ENCODE results near the gene DUSP15.
"Not testable (repeated sequence)": the region's sequence is repeated elsewhere in the genome, so short reads cannot be mapped to it uniquely, and the experiment has no call there.

DUSP15 gene

GRCh38 chr20:31837896-31838397 lies 32.4 kb downstream of the DUSP15 start:
- DNase-seq, result no peak

- DNase-seq, result no peak
Measured at GRCh38 chr20:31836853-31837608, 33.3 kb downstream of the DUSP15 start.

- peak in 1 of 2 donors; percentile 7 for DNase-seq
Measured at GRCh38 chr20:31835977-31836852, 34.1 kb downstream of the DUSP15 start.

GRCh38 chr20:31835554-31835953 lies 34.8 kb downstream of the DUSP15 start:
- no peak for DNase-seq

DNA sequence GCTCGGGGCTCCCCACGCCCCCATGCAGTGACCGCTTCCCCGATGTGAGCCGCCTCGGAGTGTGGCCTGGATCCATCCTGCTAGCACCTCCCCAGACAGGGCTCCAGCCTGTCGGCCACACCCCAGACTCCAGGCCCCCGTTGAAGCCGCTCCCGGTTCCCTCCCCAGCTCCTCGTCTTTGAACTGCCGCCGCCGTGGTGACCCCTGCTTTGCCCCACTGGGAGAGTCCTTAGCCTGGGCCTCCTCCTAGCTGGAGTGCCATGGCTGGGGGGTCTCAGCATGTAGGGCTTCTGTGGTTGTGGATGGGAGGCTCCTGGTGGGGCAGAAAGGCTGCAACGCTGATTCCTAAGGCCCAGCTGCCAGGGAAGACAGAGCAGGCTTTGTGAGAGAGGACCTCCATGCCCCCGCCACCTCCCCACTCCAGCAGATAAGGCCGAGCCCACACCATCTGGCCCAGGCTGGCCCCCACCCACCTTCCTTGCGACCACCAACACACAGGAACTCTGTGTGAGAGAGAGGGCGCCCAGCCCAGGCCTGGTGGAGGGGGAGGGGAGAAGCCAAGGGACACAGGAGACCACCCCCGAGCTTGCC lies 36.3 kb downstream of the DUSP15 start:
- DNase-seq, result no peak

- peak; percentile 64 to 75 for DNase-seq
Measured at GRCh38 chr20:31833130-31833930, 37.0 kb downstream of the DUSP15 start.

- DNase-seq, result no peak
Measured at GRCh38 chr20:31831771-31832306, 38.5 kb downstream of the DUSP15 start.

- DNase-seq, result no peak
Measured at GRCh38 chr20:31831211-31831610, 39.1 kb downstream of the DUSP15 start.

DNA sequence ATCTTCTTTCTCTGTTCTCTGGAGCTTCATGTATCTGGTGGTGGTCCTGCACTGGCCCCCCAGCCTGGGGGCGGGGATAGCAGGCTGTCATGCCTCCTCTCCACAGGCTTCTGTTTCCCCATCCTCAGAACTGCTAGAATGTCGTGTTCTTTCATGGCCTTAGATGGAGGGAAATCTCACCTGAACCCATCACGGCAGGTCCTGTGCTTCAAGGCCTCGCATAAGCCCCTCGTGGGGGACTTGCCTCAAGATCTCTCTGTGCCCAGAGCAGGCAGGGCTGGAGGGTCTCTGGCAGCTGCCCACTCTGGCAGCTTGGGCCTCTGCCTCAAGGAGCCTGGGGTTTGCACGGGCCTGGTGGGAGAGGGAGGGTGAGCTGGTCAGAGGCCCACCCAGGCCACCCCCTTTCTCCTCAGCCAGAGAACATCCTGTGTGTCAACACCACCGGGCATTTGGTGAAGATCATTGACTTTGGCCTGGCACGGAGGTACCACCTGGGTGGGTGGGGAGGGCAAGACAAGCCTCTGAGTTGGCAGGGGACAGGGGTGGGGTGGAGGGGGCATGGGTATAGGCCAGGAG lies 39.8 kb downstream of the DUSP15 start:
- DNase-seq, result no peak

- no peak for DNase-seq
Measured at GRCh38 chr20:31829731-31830130, 40.6 kb downstream of the DUSP15 start.

GRCh38 chr20:31828016-31828415 lies 42.3 kb downstream of the DUSP15 start:
- not testable (repeated sequence) for DNase-seq

DNA sequence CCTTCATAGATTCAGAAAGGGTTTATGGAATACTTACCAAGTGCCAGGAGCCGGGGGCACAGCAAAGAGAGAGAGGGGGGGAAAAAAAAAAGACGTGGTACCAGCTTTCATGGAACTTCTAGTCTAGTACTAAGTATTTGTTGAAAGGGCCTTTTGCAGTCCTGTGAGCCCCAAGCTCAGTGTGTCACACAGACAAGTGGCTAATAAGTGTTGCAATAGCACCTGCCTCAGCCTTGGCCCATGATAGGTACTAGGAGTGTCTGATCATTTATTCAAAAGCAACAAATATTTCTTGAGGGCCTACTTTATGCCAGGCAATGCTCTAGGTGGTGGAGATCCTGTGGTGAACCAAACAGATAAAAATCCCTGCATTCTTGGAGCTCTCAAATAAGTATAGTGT lies 43.3 kb downstream of the DUSP15 start:
- DNase-seq, result no peak

GRCh38 chr20:31826074-31826473 lies 44.3 kb downstream of the DUSP15 start:
- DNase-seq, result no peak

DNA sequence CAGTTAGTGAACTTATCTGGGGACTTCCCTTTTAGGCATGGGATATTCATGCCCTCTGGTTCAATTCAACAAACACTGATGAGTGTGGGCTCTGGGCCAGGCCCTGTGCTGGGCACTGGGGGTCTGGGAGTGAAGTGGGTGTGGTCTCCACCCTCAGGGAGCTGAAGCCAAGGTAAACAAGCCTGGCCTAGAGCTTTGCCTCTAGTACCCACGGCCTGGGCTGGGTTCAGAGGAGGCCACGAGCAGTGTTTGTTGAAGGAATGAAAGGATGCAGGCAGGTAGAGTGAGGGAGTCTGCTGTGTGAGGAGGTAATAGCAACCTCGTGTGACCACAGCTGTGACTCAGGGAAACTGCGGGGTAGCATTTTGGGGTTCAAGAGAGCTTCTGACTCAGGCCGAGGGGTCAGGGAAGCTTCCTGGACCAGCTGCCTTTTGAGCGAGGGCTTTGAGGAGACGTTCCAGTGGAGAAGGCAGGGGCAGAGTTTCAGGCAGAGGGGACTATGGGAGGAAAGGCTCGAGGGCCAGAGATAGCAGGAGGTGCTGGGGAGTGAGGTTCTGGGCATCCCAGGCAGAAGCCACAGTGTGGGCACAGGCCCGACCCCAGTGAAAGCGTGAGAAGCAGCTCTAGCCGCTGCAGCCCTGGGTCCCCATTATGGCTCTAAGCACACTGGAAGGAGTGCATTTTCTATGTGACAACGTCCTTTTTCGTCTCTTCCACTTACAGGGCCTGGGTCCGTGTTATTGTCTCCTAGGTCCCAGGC lies 45.6 kb downstream of the DUSP15 start:
- no peak for DNase-seq

- no peak for DNase-seq
Measured at GRCh38 chr20:31824125-31824485, 46.2 kb downstream of the DUSP15 start.

- no peak for DNase-seq
Measured at GRCh38 chr20:31823360-31824124, 46.8 kb downstream of the DUSP15 start.

GRCh38 chr20:31822421-31823330 lies 47.7 kb downstream of the DUSP15 start:
- DNase-seq, result peak; percentile 70 to 80

DNA sequence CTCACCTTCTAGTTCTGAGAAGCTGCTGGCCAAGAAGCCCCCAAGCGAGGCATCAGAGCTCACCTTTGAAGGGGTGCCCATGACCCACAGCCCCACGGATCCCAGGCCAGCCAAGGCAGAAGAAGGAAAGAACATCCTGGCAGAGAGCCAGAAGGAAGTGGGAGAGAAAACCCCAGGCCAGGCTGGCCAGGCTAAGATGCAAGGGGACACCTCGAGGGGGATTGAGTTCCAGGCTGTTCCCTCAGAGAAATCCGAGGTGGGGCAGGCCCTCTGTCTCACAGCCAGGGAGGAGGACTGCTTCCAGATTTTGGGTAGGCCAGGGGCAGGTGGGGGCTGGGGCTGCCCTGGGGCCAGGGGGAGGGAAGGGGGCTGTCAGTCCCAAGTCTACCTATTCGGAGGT lies 48.9 kb downstream of the DUSP15 start:
- DNase-seq, result no peak

DNA sequence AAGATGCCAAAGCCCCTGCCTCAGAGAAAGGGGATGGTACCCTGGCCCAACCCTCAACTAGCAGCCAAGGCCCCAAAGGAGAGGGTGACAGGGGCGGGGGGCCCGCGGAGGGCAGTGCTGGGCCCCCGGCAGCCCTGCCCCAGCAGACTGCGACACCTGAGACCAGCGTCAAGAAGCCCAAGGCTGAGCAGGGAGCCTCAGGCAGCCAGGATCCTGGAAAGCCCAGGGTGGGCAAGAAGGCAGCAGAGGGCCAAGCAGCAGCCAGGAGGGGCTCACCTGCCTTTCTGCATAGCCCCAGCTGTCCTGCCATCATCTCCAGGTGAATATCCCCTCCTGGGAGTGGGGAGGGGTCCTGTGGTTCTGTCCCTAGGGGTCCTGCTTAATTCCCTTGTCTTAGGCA lies 50.1 kb downstream of the DUSP15 start:
- DNase-seq, result no peak

Measured in stimulated activated CD4-positive, alpha-beta T cell treated with anti-CD3 and anti-CD28 coated beads, Interleukin-2, amount 100 ng/mL, for 48 hours (primary cell).